HG03575 (cell line): Measurements from ENCODE around the gene ABCC2.
"Not testable (repeated sequence)": the region's sequence is repeated elsewhere in the genome, so short reads cannot be mapped to it uniquely, and the experiment has no call there.

ENCODE experiments used
- ATAC-seq: cut with Tn5 transposase; IDR thresholded peaks from one replicate; pipeline ENCODE4 v1.9.1; 2021; ENCODE audit not compliant: unreplicated experiment, insufficient number of reproducible peaks, low FRiP score; ENCODE audit errors: extremely low read depth

Gene ABCC2

GRCh38 chr10:99782447-99783286 is at the start of gene ABCC2:
Gene ABCC2, plus strand, starts transcription at chr10:99782640. Its CDS starts 205 bp downstream, at chr10:99782845.
- ATAC-seq: no peak

- ATAC-seq: no peak
Observed at GRCh38 chr10:99733366-99733765, 49.1 kb upstream of the ABCC2 start.

GRCh38 chr10:99734111-99734510 is 48.3 kb upstream of the ABCC2 start:
- ATAC-seq: not testable (repeated sequence)

GRCh38 chr10:99740260-99740659 is 42.2 kb upstream of the ABCC2 start:
- ATAC-seq: no peak

- no peak for ATAC-seq
Observed at GRCh38 chr10:99740933-99741559, 41.4 kb upstream of the ABCC2 start.

GRCh38 chr10:99742254-99742653 is 40.2 kb upstream of the ABCC2 start:
- ATAC-seq: no peak

GRCh38 chr10:99742701-99743100 is 39.7 kb upstream of the ABCC2 start:
- ATAC-seq: no peak

- ATAC-seq: no peak
Observed at GRCh38 chr10:99743841-99744240, 38.6 kb upstream of the ABCC2 start.

GRCh38 chr10:99746166-99746565 is 36.3 kb upstream of the ABCC2 start:
- not testable (repeated sequence) for ATAC-seq

GRCh38 chr10:99748823-99749451 is 33.5 kb upstream of the ABCC2 start:
- ATAC-seq: no peak

GRCh38 chr10:99750641-99751040 is 31.8 kb upstream of the ABCC2 start:
- no peak for ATAC-seq

- ATAC-seq: no peak
Observed at GRCh38 chr10:99754670-99755069, 27.8 kb upstream of the ABCC2 start.

GRCh38 chr10:99756159-99756558 is 26.3 kb upstream of the ABCC2 start:
- no peak for ATAC-seq

- no peak for ATAC-seq
Observed at GRCh38 chr10:99758211-99758891, 24.1 kb upstream of the ABCC2 start.

GRCh38 chr10:99760321-99760720 is 22.1 kb upstream of the ABCC2 start:
- no peak for ATAC-seq

- no peak for ATAC-seq
Observed at GRCh38 chr10:99761365-99761764, 21.1 kb upstream of the ABCC2 start.

- no peak for ATAC-seq
Observed at GRCh38 chr10:99765672-99766301, 16.7 kb upstream of the ABCC2 start.

GRCh38 chr10:99766302-99766681 is 16.1 kb upstream of the ABCC2 start:
- no peak for ATAC-seq

GRCh38 chr10:99767901-99768300 is 14.5 kb upstream of the ABCC2 start:
- ATAC-seq: no peak
